HepG2 (cell line): Measurements from ENCODE around the gene PCYT2. TPM values are rescaled to one million over a fixed set of nuclear protein-coding genes. Genes with fewer than 3 reads are reported as not detected.

Experiments
- AGO1 ChIP-seq: fragments of 200-400 bp; formaldehyde crosslinking; IDR thresholded peaks from 2 replicates; pipeline ENCODE4 v1.6.1; 2017; ENCODE audit warnings: mild to moderate bottlenecking, low read depth, low read length, moderate library complexity; ENCODE audit not compliant: poor library complexity, severe bottlenecking
- DDIT3 ChIP-seq: sonication (generic); formaldehyde crosslinking; IDR thresholded peaks from 2 replicates; pipeline ENCODE4 v1.4.0; 2020; ENCODE audit warnings: mild to moderate bottlenecking, missing genetic modification reagents
- ETS1 ChIP-seq: sonication (generic); formaldehyde crosslinking; IDR thresholded peaks from 2 replicates; pipeline ENCODE4 v1.4.0; 2020; ENCODE audit warnings: missing genetic modification reagents
- EZH2 ChIP-seq: conservative IDR thresholded peaks from 2 replicates; pipeline ENCODE4 v1.6.1; 2012; ENCODE audit warnings: mild to moderate bottlenecking, low read depth, low read length, moderate library complexity
- GLI4 ChIP-seq: sonication (generic); formaldehyde crosslinking; IDR thresholded peaks from 2 replicates; pipeline ENCODE4 v1.5.1; 2020; ENCODE audit warnings: missing genetic modification reagents, mild to moderate bottlenecking, moderate library complexity, borderline replicate concordance
- GTF2F1 ChIP-seq: fragments of 150-350 bp; IDR thresholded peaks from 2 replicates; pipeline ENCODE4 v1.6.1; 2014; ENCODE audit warnings: low read length
- HMG20A ChIP-seq: IDR thresholded peaks from 2 replicates; pipeline ENCODE4 v1.6.1; 2016; ENCODE audit warnings: borderline replicate concordance
- IRF9 ChIP-seq: sonication (generic); formaldehyde crosslinking; IDR thresholded peaks from 2 replicates; pipeline ENCODE4 v1.8.0; 2022; ENCODE audit warnings: missing genetic modification reagents, mild to moderate bottlenecking, borderline replicate concordance
- JDP2 ChIP-seq: sonication (generic); formaldehyde crosslinking; IDR thresholded peaks from 2 replicates; pipeline ENCODE4 v1.8.1; 2022; ENCODE audit warnings: missing genetic modification reagents, borderline replicate concordance
- KDM1A ChIP-seq: IDR thresholded peaks from 2 replicates; pipeline ENCODE4 v1.6.1; 2016; ENCODE audit warnings: missing compliant biosample characterization
- KLF9 ChIP-seq: IDR thresholded peaks from 2 replicates; pipeline ENCODE4 v1.6.1; 2016; ENCODE audit warnings: low read depth
- MEIS1 ChIP-seq: sonication (generic); formaldehyde crosslinking; IDR thresholded peaks from 2 replicates; pipeline ENCODE4 v1.9.0; 2021; ENCODE audit warnings: mild to moderate bottlenecking, missing genetic modification reagents, moderate library complexity, borderline replicate concordance
- SIN3B ChIP-seq: fragments of 150-350 bp; IDR thresholded peaks from 2 replicates; pipeline ENCODE4 v1.6.1; 2014; ENCODE audit warnings: low read length
- TCF12 ChIP-seq, 2 experiments: fragments of 450-650 bp in 1 of 2; sonication (generic) in 1 of 2; formaldehyde crosslinking in 1 of 2; IDR thresholded peaks; 2 replicates each; pipeline versions ENCODE4 v1.6.1 to v1.8.0; 2017 to 2022; ENCODE audit warnings: antibody characterized with exemption in 1 of 2, mild to moderate bottlenecking in 1 of 2, missing genetic modification reagents in 1 of 2, moderate library complexity in 1 of 2
- ZBED4 ChIP-seq: sonication (generic); formaldehyde crosslinking; IDR thresholded peaks from 2 replicates; pipeline ENCODE4 v1.4.0; 2020; ENCODE audit warnings: missing genetic modification reagents, borderline replicate concordance
- ZBTB34 ChIP-seq: sonication (generic); formaldehyde crosslinking; IDR thresholded peaks from 2 replicates; pipeline ENCODE4 v1.8.0; 2022; ENCODE audit warnings: mild to moderate bottlenecking, missing genetic modification reagents
- ZFP36L2 ChIP-seq: sonication (generic); formaldehyde crosslinking; IDR thresholded peaks from 2 replicates; pipeline ENCODE4 v1.4.0; 2020; ENCODE audit warnings: missing genetic modification reagents
- ZFP90 ChIP-seq: sonication (generic); formaldehyde crosslinking; IDR thresholded peaks from 2 replicates; pipeline ENCODE4 v1.8.0; 2022; ENCODE audit warnings: missing genetic modification reagents, mild to moderate bottlenecking, inconsistent platforms, borderline replicate concordance
- ZNF343 ChIP-seq: sonication (generic); formaldehyde crosslinking; IDR thresholded peaks from 2 replicates; pipeline ENCODE4 v1.4.0; 2020; ENCODE audit warnings: mild to moderate bottlenecking, missing genetic modification reagents
- ZNF430 ChIP-seq: sonication (generic); formaldehyde crosslinking; IDR thresholded peaks from 2 replicates; pipeline ENCODE4 v1.9.0; 2021; ENCODE audit warnings: mild to moderate bottlenecking, missing genetic modification reagents
- ZNF619 ChIP-seq: sonication (generic); formaldehyde crosslinking; IDR thresholded peaks from 2 replicates; pipeline ENCODE4 v1.4.0; 2020; ENCODE audit warnings: mild to moderate bottlenecking, missing genetic modification reagents
- ZNF737 ChIP-seq: sonication (generic); formaldehyde crosslinking; IDR thresholded peaks from 2 replicates; pipeline ENCODE4 v1.5.0; 2020; ENCODE audit warnings: missing genetic modification reagents, mild to moderate bottlenecking, borderline replicate concordance
- polyA plus RNA-seq, 8 experiments: library from polyadenylated mRNA; depleted of rRNA in 3 of 8; stranded (reverse) in 7 of 8; unstranded in 1 of 8; fragments of >200 nt; fragmentation: Illumina TruSeq in 4 of 8; extraction: Trizol in 4 of 8; gene quantifications; 2 replicates each; pipeline versions ENCODE4 v1.2.1 to v1.2.3, GENCODE V29; 2011 to 2016; ENCODE audit warnings: low read depth in 4 of 8, missing spikeins in 1 of 8, mixed read lengths in 1 of 8; ENCODE audit not compliant: insufficient read depth in 1 of 8
- total RNA-seq, 5 experiments: library from RNA; depleted of rRNA; stranded (reverse); fragments of >200 nt; fragmentation: Illumina TruSeq; extraction: Trizol; gene quantifications; 2 replicates each; pipeline ENCODE4 v1.2.3, GENCODE V29; 2016; ENCODE audit warnings: low read depth in 1 of 5

Gene PCYT2
- total and polyA plus RNA-seq, 2 of the 13 experiments (the other 11 are each of a cell fraction or from before 2014, with no cell fraction given) = 147 to 297 TPM

- TF ChIP-seq TCF12 (IDR thresholded peaks at IDR 0.05) = no peak
- TF ChIP-seq TCF12 (CRISPR knock-in tag; IDR thresholded peaks at IDR 0.05) = 0 out of 2 replicates have a peak, but pooled peaks have one; percentile 68
- no peak for TF ChIP-seq ZNF737 (CRISPR knock-in tag)
- TF ChIP-seq HMG20A (CRISPR knock-in tag) = no peak
- no peak for TF ChIP-seq KDM1A (CRISPR knock-in tag)
- no peak; the same call in 1 of the 2 replicates for TF ChIP-seq JDP2 (CRISPR knock-in tag)
- TF ChIP-seq ZFP90 (CRISPR knock-in tag) = no peak; the same call in 1 of the 2 replicates
- TF ChIP-seq GLI4 = no peak
- no peak; the same call in 1 of the 2 replicates for TF ChIP-seq ZNF430 (CRISPR knock-in tag)
- TF ChIP-seq ZBED4 (CRISPR knock-in tag) = no peak
- TF ChIP-seq ZNF343 (CRISPR knock-in tag) = no peak
- peak; percentile 98 for TF ChIP-seq AGO1
- TF ChIP-seq ETS1 (CRISPR knock-in tag) = no peak
- no peak for TF ChIP-seq DDIT3 (CRISPR knock-in tag)
- no peak for TF ChIP-seq SIN3B
- no peak for TF ChIP-seq KLF9 (CRISPR knock-in tag)
- TF ChIP-seq IRF9 (CRISPR knock-in tag) = no peak
- peak; percentile 81 for TF ChIP-seq ZBTB34 (CRISPR knock-in tag)
- TF ChIP-seq ZNF619 (CRISPR knock-in tag) = no peak
- TF ChIP-seq MEIS1 = no peak; the same call in 1 of the 2 replicates
- TF ChIP-seq EZH2 = no peak
- TF ChIP-seq GTF2F1 = no peak
- no peak for TF ChIP-seq ZFP36L2 (CRISPR knock-in tag)
Observed at GRCh38 chr17:81867991-81868673, 43.1 kb downstream of the PCYT2 start (continued).
